Activated naive CD8-positive, alpha-beta T cell treated with anti-CD3 and anti-CD28 coated beads, Interleukin-2, amount 50 U/mL, for 24 hours (primary cell): Measurements from ENCODE around the gene MAP4K2.

Source experiments
- ATAC-seq: fragments of 150-1000 bp; cut with Tn5 transposase; one replicate; pipeline ENCODE4 v1.10.0; 2021
- DNase-seq: peaks from one replicate; pipeline ENCODE4 v3.0.0; 2021
- H3K27ac Mint-ChIP-seq: one replicate; pipeline ENCODE4 v1.8.0; 2021; ENCODE audit warnings: mild to moderate bottlenecking, mixed read lengths
- H3K27me3 Mint-ChIP-seq: one replicate; pipeline ENCODE4 v1.8.0; 2021; ENCODE audit warnings: mixed read lengths
- H3K36me3 Mint-ChIP-seq: one replicate; pipeline ENCODE4 v1.8.0; 2021; ENCODE audit warnings: low read depth, mixed read lengths
- H3K4me1 Mint-ChIP-seq: one replicate; pipeline ENCODE4 v1.8.0; 2021; ENCODE audit warnings: mixed read lengths
- H3K4me3 Mint-ChIP-seq: one replicate; pipeline ENCODE4 v1.8.0; 2021; ENCODE audit warnings: mild to moderate bottlenecking, moderate library complexity, mixed read lengths
- H3K9me3 Mint-ChIP-seq: one replicate; pipeline ENCODE4 v1.8.0; 2021; ENCODE audit warnings: mixed read lengths

MAP4K2 gene

GRCh38 chr11:64754919-64755662 is 47.9 kb downstream of the MAP4K2 start:
- DNase-seq, result no peak
- no peaks in the 10 kb centered on the region for H3K27me3 Mint-ChIP-seq
- H3K4me3 Mint-ChIP-seq, result no peak overlapping the region
- ATAC-seq, result no peak
- no peaks in the 10 kb centered on the region for H3K36me3 Mint-ChIP-seq
- H3K9me3 Mint-ChIP-seq, result no peaks in the 10 kb centered on the region
- H3K27ac Mint-ChIP-seq, result no peak overlapping the region
- H3K4me1 Mint-ChIP-seq, result peaks cover 4% of the 10 kb centered on the region

GRCh38 chr11:64754124-64754918 is 48.7 kb downstream of the MAP4K2 start:
- no peaks in the 10 kb centered on the region for H3K27me3 Mint-ChIP-seq
- no peak for ATAC-seq

GRCh38 chr11:64753380-64754123 is 49.5 kb downstream of the MAP4K2 start:
- H3K4me3 Mint-ChIP-seq, result no peak overlapping the region
- H3K27me3 Mint-ChIP-seq, result no peaks in the 10 kb centered on the region
- no peaks in the 10 kb centered on the region for H3K9me3 Mint-ChIP-seq
- no peaks in the 10 kb centered on the region for H3K36me3 Mint-ChIP-seq
- DNase-seq, result no peak
- H3K27ac Mint-ChIP-seq, result no peak overlapping the region
- no peaks in the 10 kb centered on the region for H3K4me1 Mint-ChIP-seq
- ATAC-seq, result no peak

More at GRCh38 chr11:64754124-64754918, 48.7 kb downstream of the MAP4K2 start:
- Mint-ChIP-seq H3K4me3 (no peak overlapping the region), H3K27ac (no peak overlapping the region), H3K36me3 (no peaks in the 10 kb centered on the region), H3K4me1 (no peaks in the 10 kb centered on the region), H3K9me3 (no peaks in the 10 kb centered on the region)
- no peak for DNase-seq

- no peak overlapping the region for H3K27ac Mint-ChIP-seq
- no peaks in the 10 kb centered on the region for H3K27me3 Mint-ChIP-seq
- H3K9me3 Mint-ChIP-seq, result no peaks in the 10 kb centered on the region
- no peaks in the 10 kb centered on the region for H3K4me1 Mint-ChIP-seq
- H3K4me3 Mint-ChIP-seq, result no peak overlapping the region
- ATAC-seq (no peak), DNase-seq (no peak)
- H3K36me3 Mint-ChIP-seq, result no peaks in the 10 kb centered on the region
These were observed 50.0 kb downstream of the MAP4K2 start for GRCh38 chr11:64753019-64753379.

- Mint-ChIP-seq H3K36me3 (no peaks in the 10 kb centered on the region), H3K27ac (no peak overlapping the region), H3K4me3 (no peak overlapping the region), H3K4me1 (no peaks in the 10 kb centered on the region), H3K9me3 (no peaks in the 10 kb centered on the region), H3K27me3 (no peaks in the 10 kb centered on the region)
- ATAC-seq (no peak), DNase-seq (no peak)
These were observed 50.6 kb downstream of the MAP4K2 start for GRCh38 chr11:64752175-64752970.

- Mint-ChIP-seq H3K36me3 (no peaks in the 10 kb centered on the region), H3K4me3 (no peak overlapping the region), H3K27ac (no peak overlapping the region), H3K9me3 (no peaks in the 10 kb centered on the region), H3K4me1 (no peaks in the 10 kb centered on the region), H3K27me3 (no peaks in the 10 kb centered on the region)
- DNase-seq (no peak), ATAC-seq (no peak)
These were observed 51.4 kb downstream of the MAP4K2 start for GRCh38 chr11:64751580-64751979.

GRCh38 chr11:64751136-64751535 is 51.9 kb downstream of the MAP4K2 start:
- no peak for DNase-seq
- Mint-ChIP-seq H3K9me3 (no peaks in the 10 kb centered on the region), H3K4me3 (no peak overlapping the region), H3K27ac (no peak overlapping the region), H3K4me1 (no peaks in the 10 kb centered on the region), H3K36me3 (no peaks in the 10 kb centered on the region), H3K27me3 (no peaks in the 10 kb centered on the region)
- ATAC-seq, result no peak

- Mint-ChIP-seq H3K9me3 (no peaks in the 10 kb centered on the region), H3K27me3 (no peaks in the 10 kb centered on the region), H3K4me1 (peaks cover 3% of the 10 kb centered on the region), H3K36me3 (no peaks in the 10 kb centered on the region), H3K4me3 (no peak overlapping the region), H3K27ac (no peak overlapping the region)
- ATAC-seq (no peak), DNase-seq (no peak)
These were observed 52.5 kb downstream of the MAP4K2 start for GRCh38 chr11:64750361-64751054.

- no peak overlapping the region for H3K4me3 Mint-ChIP-seq
- H3K9me3 Mint-ChIP-seq, result no peaks in the 10 kb centered on the region
- ATAC-seq, result no peak
- H3K27ac Mint-ChIP-seq, result no peak overlapping the region
- peaks cover 7% of the 10 kb centered on the region for H3K27me3 Mint-ChIP-seq
- no peaks in the 10 kb centered on the region for H3K36me3 Mint-ChIP-seq
- DNase-seq, result no peak
- peaks cover 15% of the 10 kb centered on the region for H3K4me1 Mint-ChIP-seq
These were observed 54.9 kb downstream of the MAP4K2 start for GRCh38 chr11:64747961-64748665.

GRCh38 chr11:64746486-64746885 is 56.5 kb downstream of the MAP4K2 start:
- Mint-ChIP-seq H3K4me3 (no peak overlapping the region), H3K27ac (no peak overlapping the region), H3K9me3 (no peaks in the 10 kb centered on the region), H3K27me3 (peaks cover 7% of the 10 kb centered on the region), H3K4me1 (peaks cover 22% of the 10 kb centered on the region), H3K36me3 (no peaks in the 10 kb centered on the region)
- DNase-seq, result no peak
- ATAC-seq, result no peak

GRCh38 chr11:64745521-64746328 is 57.3 kb downstream of the MAP4K2 start:
- Mint-ChIP-seq H3K9me3 (no peaks in the 10 kb centered on the region), H3K36me3 (no peaks in the 10 kb centered on the region), H3K4me3 (peak overlapping the region; percentile 76), H3K27me3 (peaks cover 7% of the 10 kb centered on the region), H3K4me1 (peaks cover 25% of the 10 kb centered on the region), H3K27ac (peak overlapping the region; percentile 60)
- peak; percentile 38 for ATAC-seq
- peak; percentile 71 for DNase-seq

GRCh38 chr11:64745189-64745520 is 57.9 kb downstream of the MAP4K2 start:
- peaks cover 7% of the 10 kb centered on the region for H3K27me3 Mint-ChIP-seq
- peak overlapping the region; percentile 76 for H3K4me3 Mint-ChIP-seq
- H3K9me3 Mint-ChIP-seq, result no peaks in the 10 kb centered on the region
- peak; percentile 69 for DNase-seq
- peaks cover 25% of the 10 kb centered on the region for H3K4me1 Mint-ChIP-seq
- peak; percentile 10 for ATAC-seq
- peak overlapping the region; percentile 60 for H3K27ac Mint-ChIP-seq
- H3K36me3 Mint-ChIP-seq, result no peaks in the 10 kb centered on the region
